BLaER1 (cell line): ENCODE results near the gene PNPLA7.

Experiments
- H3K27ac ChIP-seq: shearing (Covaris generic); formaldehyde crosslinking; 2 replicates; pipeline ENCODE4 v1.8.1; 2022
- H3K27me3 ChIP-seq: shearing (Covaris generic); formaldehyde crosslinking; 2 replicates; pipeline ENCODE4 v1.8.1; 2022
- H3K36me3 ChIP-seq: shearing (Covaris generic); formaldehyde crosslinking; 2 replicates; pipeline ENCODE4 v1.8.1; 2022
- H3K4me1 ChIP-seq: shearing (Covaris generic); formaldehyde crosslinking; 2 replicates; pipeline ENCODE4 v1.8.1; 2022
- H3K4me2 ChIP-seq: shearing (Covaris generic); formaldehyde crosslinking; 2 replicates; pipeline ENCODE4 v1.8.1; 2022
- H3K4me3 ChIP-seq: shearing (Covaris generic); formaldehyde crosslinking; 2 replicates; pipeline ENCODE4 v1.8.1; 2022
- H3K9ac ChIP-seq: shearing (Covaris generic); formaldehyde crosslinking; 2 replicates; pipeline ENCODE4 v1.8.1; 2022
- H3K9me3 ChIP-seq: shearing (Covaris generic); formaldehyde crosslinking; 2 replicates; pipeline ENCODE4 v1.8.1; 2022
- H4K20me1 ChIP-seq: shearing (Covaris generic); formaldehyde crosslinking; 2 replicates; pipeline ENCODE4 v1.8.1; 2022
- Cebpa-rat ChIP-seq: shearing (Covaris generic); IDR thresholded peaks from 2 replicates; pipeline ENCODE4 v1.8.1; 2022

The PNPLA7 gene

DNA sequence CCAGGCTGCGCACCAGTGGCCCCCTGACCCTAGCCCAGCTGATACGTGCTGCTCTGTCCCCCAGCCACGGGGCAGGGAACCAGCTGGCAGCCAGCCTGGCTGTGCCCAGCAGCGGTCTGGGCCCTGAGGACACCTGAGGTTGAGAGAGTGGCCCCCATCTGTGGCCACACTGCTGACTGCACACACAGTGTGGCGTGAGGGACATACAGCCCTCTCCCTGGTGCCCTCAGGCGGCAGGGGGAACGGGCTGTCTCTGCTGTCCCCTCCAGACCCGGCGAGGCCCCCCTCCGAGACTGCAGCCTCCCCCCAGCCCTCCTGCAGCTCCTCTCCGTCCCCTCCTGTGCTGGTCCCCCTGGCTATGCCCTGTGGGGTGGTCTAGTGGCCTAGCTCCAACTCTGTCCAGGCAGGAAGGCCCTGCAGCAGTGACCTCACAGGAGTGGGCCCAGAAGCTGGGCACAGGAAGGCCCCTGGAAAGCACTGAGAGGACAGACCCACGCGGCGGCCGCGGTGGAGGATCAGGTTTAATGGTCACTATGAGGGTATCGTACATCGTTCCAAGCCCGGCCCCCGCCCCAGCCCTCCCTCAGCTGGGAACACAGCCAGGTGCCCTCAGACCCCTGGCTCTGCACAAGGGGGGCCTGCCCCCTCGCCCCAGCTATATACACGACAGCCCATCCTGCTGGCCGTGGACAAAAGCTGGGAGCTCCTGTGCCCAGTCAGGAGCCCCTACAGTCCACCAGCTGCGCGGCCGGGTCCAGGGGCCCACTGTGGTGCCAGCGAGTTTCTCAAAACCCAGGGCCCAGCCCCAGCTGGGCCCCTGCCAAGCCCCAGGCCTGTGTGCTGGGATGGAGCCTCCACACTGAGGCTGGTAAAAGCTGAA, 102.2 kb downstream of the PNPLA7 start:
- Histone ChIP-seq H3K9ac (no peak overlapping the region), H3K9me3 (no peaks in the 10 kb centered on the region), H3K4me1 (peaks cover 63% of the 10 kb centered on the region), H3K27me3 (peaks cover 5% of the 10 kb centered on the region; the same call in 1 of the 2 replicates), H3K4me3 (no peak overlapping the region), H3K4me2 (no peak overlapping the region), H3K36me3 (peaks cover 20% of the 10 kb centered on the region), H4K20me1 (peaks cover 58% of the 10 kb centered on the region), H3K27ac (no peak overlapping the region)
- no peak for TF ChIP-seq Cebpa-rat

DNA sequence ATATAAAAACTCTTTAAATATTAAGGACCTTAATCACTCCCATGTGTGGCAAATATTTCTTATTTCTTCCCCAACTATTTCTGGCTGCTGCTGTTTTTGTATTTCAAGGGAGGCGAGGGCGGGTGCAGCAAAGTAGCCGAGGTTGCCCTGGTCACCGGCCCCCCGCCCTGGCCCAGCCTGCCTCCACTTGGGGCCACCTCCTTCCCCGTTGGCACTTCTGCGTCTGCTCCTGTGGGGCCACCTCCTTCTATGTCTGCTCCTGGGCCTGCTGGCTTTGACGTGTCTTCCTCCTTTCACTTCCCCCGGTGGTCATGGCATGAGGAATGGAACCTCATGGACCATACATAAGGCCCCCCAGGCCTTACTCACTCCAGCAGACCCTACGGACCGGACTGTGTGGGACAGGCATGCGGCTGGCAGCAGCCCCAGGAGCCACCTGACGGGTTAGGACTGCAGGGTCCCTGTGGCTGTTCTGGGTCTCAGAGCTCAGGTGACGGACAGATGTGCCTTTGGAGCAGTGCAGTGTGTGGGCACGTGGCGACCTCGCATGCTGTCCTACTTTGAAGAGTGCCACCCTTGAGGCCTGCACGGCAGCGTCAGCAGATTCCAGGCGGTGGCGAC, 103.2 kb downstream of the PNPLA7 start:
- Histone ChIP-seq H3K9me3 (no peaks in the 10 kb centered on the region), H3K4me3 (no peak overlapping the region), H3K27ac (no peak overlapping the region), H4K20me1 (peaks cover 50% of the 10 kb centered on the region), H3K9ac (no peak overlapping the region), H3K4me2 (no peak overlapping the region), H3K36me3 (peaks cover 13% of the 10 kb centered on the region; the same call in 1 of the 2 replicates), H3K27me3 (peaks cover 13% of the 10 kb centered on the region), H3K4me1 (peaks cover 53% of the 10 kb centered on the region)
- TF ChIP-seq Cebpa-rat: no peak

DNA sequence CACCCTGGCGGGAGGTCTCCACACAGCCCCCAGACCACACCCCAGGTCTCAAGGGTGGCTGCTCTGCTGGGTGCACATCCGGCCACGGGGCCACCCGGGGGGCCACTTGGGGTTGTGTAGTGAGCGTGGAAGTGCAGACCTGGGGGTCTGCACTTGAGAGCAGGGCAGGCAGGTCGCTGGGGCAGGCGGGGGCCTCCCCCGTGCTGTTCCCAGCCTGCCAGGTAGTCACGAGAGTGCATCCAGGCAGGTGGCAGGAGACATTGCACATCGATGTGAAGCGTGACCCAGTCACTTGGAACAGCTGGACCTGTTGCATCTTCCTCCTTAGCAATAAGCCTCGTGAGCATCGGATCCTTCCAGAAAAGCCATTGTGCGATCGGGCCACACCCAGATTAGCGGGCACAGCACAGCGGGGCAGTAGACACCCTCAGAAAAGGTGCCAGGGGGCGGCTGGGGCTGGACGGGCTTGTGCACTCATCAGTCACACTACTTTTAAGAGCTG, 104.2 kb downstream of the PNPLA7 start:
- Histone ChIP-seq H3K27me3 (peaks cover 22% of the 10 kb centered on the region), H3K36me3 (peaks cover 13% of the 10 kb centered on the region; the same call in 1 of the 2 replicates), H3K27ac (no peak overlapping the region), H3K9me3 (no peaks in the 10 kb centered on the region), H3K4me2 (peak overlapping the region; percentile 33), H4K20me1 (peaks cover 50% of the 10 kb centered on the region), H3K4me3 (no peak overlapping the region), H3K4me1 (peaks cover 48% of the 10 kb centered on the region), H3K9ac (no peak overlapping the region)
- TF ChIP-seq Cebpa-rat: no peak

- no peak for TF ChIP-seq Cebpa-rat
- Histone ChIP-seq H4K20me1 (peaks cover 50% of the 10 kb centered on the region), H3K27ac (no peak overlapping the region), H3K4me1 (peaks cover 42% of the 10 kb centered on the region), H3K9me3 (no peaks in the 10 kb centered on the region), H3K36me3 (peaks cover 13% of the 10 kb centered on the region; the same call in 1 of the 2 replicates), H3K27me3 (peaks cover 22% of the 10 kb centered on the region), H3K4me2 (peak overlapping the region; percentile 33), H3K4me3 (no peak overlapping the region), H3K9ac (no peak overlapping the region)
These were observed 104.9 kb downstream of the PNPLA7 start for GRCh38 chr9:137445275-137445807.

- H3K4me3 ChIP-seq: no peak overlapping the region
- peaks cover 4% of the 10 kb centered on the region; the same call in 1 of the 2 replicates for H3K36me3 ChIP-seq
- peaks cover 22% of the 10 kb centered on the region for H3K27me3 ChIP-seq
- no peak overlapping the region for H3K27ac ChIP-seq
- peaks cover 31% of the 10 kb centered on the region for H3K4me1 ChIP-seq
- H4K20me1 ChIP-seq: peaks cover 39% of the 10 kb centered on the region
- TF ChIP-seq Cebpa-rat: no peak
- no peak overlapping the region for H3K4me2 ChIP-seq
- no peaks in the 10 kb centered on the region for H3K9me3 ChIP-seq
- no peak overlapping the region for H3K9ac ChIP-seq
These were observed 106.0 kb downstream of the PNPLA7 start for GRCh38 chr9:137444106-137444790.

DNA sequence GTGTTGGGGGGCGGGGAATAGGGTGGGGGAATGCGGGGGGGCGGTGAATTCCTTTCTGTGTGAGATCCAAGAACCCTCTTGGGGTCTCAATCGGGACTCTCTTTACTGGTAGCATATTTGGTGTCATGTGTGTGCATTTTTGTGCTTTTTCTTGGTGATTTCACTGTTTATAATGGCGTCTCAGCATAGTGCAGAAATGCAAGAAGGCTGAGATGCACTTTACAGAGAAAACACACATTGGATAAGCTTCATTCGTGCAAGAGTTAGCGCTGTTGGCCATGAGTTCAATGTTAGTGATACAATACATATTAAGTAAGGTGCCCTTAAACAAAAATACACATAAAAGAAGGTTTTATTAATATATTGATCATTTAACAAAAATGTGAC, 108.3 kb downstream of the PNPLA7 start:
- no peak for TF ChIP-seq Cebpa-rat
- H3K4me2 ChIP-seq: no peak overlapping the region
- H3K4me1 ChIP-seq: peaks cover 37% of the 10 kb centered on the region
- peaks cover 16% of the 10 kb centered on the region for H4K20me1 ChIP-seq
- H3K9me3 ChIP-seq: no peaks in the 10 kb centered on the region
- H3K27ac ChIP-seq: no peak overlapping the region
- no peaks in the 10 kb centered on the region for H3K36me3 ChIP-seq
- H3K4me3 ChIP-seq: no peak overlapping the region
- peaks cover 22% of the 10 kb centered on the region for H3K27me3 ChIP-seq
- H3K9ac ChIP-seq: no peak overlapping the region

GRCh38 chr9:137441289-137441934, 108.8 kb downstream of the PNPLA7 start, which contains the start of gene ENTPD8:
Gene ENTPD8, minus strand, starts transcription at chr9:137441357. Its CDS starts 3,072 bp downstream, at chr9:137438285.
- peak within 1 kb of the TSS; percentile 61 for H3K4me3 ChIP-seq
- H3K9me3 ChIP-seq: no peaks in the 10 kb centered on the region
- H3K36me3 ChIP-seq: no peaks in the 10 kb centered on the region
- no peak within 1 kb of the TSS for H3K9ac ChIP-seq
- TF ChIP-seq Cebpa-rat: no peak
- H3K4me1 ChIP-seq: peaks cover 39% of the 10 kb centered on the region
- H3K27me3 ChIP-seq: peaks cover 19% of the 10 kb centered on the region
- H3K27ac ChIP-seq: no peak within 1 kb of the TSS
- H4K20me1 ChIP-seq: peaks cover 11% of the 10 kb centered on the region
- peak within 1 kb of the TSS; percentile 92 for H3K4me2 ChIP-seq

DNA sequence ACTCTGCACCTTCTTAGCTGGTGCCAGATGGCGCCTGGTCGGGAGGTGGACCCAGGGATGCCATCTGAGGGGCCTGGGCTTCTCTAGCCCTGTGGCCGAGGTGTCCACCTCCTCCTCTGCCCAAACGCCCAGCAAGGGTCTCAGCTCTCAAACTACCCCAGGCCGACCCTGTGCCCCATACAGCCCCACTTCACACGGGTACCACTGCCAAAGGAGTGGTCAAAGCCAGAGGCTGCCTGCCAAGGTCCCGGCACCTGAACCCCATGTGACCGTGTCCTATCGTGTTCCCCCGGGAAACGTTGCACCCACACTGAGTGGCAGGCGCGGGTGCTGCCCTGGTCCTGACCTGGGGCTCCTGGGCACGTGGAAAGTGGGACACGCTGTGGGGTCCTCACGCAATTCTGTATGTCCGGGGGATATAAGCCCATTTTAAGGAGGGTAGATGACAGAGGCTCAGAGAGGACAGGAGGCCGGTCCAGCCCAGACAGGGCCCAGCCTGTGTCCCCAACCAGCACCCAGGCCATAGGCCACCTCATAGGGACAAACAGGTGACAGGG, 111.0 kb downstream of the PNPLA7 start:
- H3K27ac ChIP-seq: no peak overlapping the region

More for the DNA sequence above, 111.0 kb downstream of the PNPLA7 start:
- no peaks in the 10 kb centered on the region for H3K36me3 ChIP-seq
- no peak overlapping the region for H3K4me3 ChIP-seq
- H3K9ac ChIP-seq: no peak overlapping the region
- H3K9me3 ChIP-seq: no peaks in the 10 kb centered on the region
- TF ChIP-seq Cebpa-rat: no peak
- peaks cover 17% of the 10 kb centered on the region for H3K27me3 ChIP-seq
- H3K4me2 ChIP-seq: no peak overlapping the region
- peaks cover 46% of the 10 kb centered on the region for H3K4me1 ChIP-seq
- no peaks in the 10 kb centered on the region for H4K20me1 ChIP-seq
